Fibroblast of lung (primary cell): Measurements from ENCODE around the gene SIGLEC10. TPM values are rescaled to one million over a fixed set of nuclear protein-coding genes. Genes with fewer than 3 reads are reported as not detected.

Experiments
- DNase-seq, 2 donors: peaks; one replicate each; pipeline versions ENCODE4 v3.0.0 to v3.0.0-alpha.2; 2010; ENCODE audit warnings: low read depth in 2 of 2
- H2AFZ ChIP-seq: 2 replicates; pipeline ENCODE4 v1.5.1; 2012; ENCODE audit warnings: low read length, control low read depth, inconsistent platforms
- H3K27ac ChIP-seq: 2 replicates; pipeline ENCODE4 v1.5.1; 2011; ENCODE audit warnings: low read length, control low read depth; ENCODE audit not compliant: insufficient read depth
- H3K27me3 ChIP-seq: 2 replicates; pipeline ENCODE4 v1.5.1; 2011; ENCODE audit warnings: mild to moderate bottlenecking, low read length; ENCODE audit not compliant: control insufficient read depth, insufficient read depth
- H3K36me3 ChIP-seq: 2 replicates; pipeline ENCODE4 v1.5.1; 2011; ENCODE audit warnings: low read length; ENCODE audit not compliant: control insufficient read depth, insufficient read depth
- H3K4me1 ChIP-seq: 2 replicates; pipeline ENCODE4 v1.5.1; 2011; ENCODE audit warnings: low read length; ENCODE audit not compliant: control insufficient read depth, insufficient read depth; ENCODE audit errors: extremely low read depth
- H3K4me2 ChIP-seq: 2 replicates; pipeline ENCODE4 v1.5.1; 2011; ENCODE audit warnings: low read length, control low read depth; ENCODE audit not compliant: insufficient read depth; ENCODE audit errors: extremely low read depth
- H3K4me3 ChIP-seq, 4 experiments: fragments of 200-600 bp in 1 of 4; sonication (generic) in 1 of 4; replicated peaks in 1 of 4; 2 replicates each; pipeline ENCODE4 v1.5.1; 2011 to 2016; ENCODE audit warnings: low read length in 4 of 4, low read depth in 3 of 4, mild to moderate bottlenecking in 3 of 4, control low read depth in 2 of 4, inconsistent platforms in 1 of 4, mixed read lengths in 1 of 4; ENCODE audit not compliant: insufficient read depth in 1 of 4; ENCODE audit errors: control extremely low read depth in 1 of 4
- H3K79me2 ChIP-seq: 2 replicates; pipeline ENCODE4 v1.5.1; 2012; ENCODE audit warnings: mild to moderate bottlenecking, low read length, inconsistent platforms; ENCODE audit not compliant: control insufficient read depth, insufficient read depth
- H3K9ac ChIP-seq: 2 replicates; pipeline ENCODE4 v1.5.1; 2011; ENCODE audit warnings: mild to moderate bottlenecking, low read length, control low read depth; ENCODE audit not compliant: insufficient read depth
- H3K9me3 ChIP-seq: 2 replicates; pipeline ENCODE4 v1.5.1; 2012; ENCODE audit warnings: low read depth, low read length; ENCODE audit not compliant: control insufficient read depth, insufficient read depth
- H4K20me1 ChIP-seq: 2 replicates; pipeline ENCODE4 v1.5.1; 2011; ENCODE audit warnings: low read length; ENCODE audit not compliant: control insufficient read depth, insufficient read depth; ENCODE audit errors: extremely low read depth
- EZH2 ChIP-seq: IDR thresholded peaks from 2 replicates; pipeline ENCODE4 v1.5.1; 2012; ENCODE audit warnings: low read length, control low read depth, mild to moderate bottlenecking; ENCODE audit errors: missing control alignments
- polyA plus RNA-seq, 2 donors: library from polyadenylated mRNA; depleted of rRNA in 1 of 2; stranded (reverse) in 1 of 2; unstranded in 1 of 2; fragments of >200 nt; gene quantifications; 2 replicates each; pipeline ENCODE4 v1.2.1, GENCODE V29; 2011 to 2012; ENCODE audit warnings: missing spikeins in 1 of 2
- total RNA-seq: library from RNA; depleted of rRNA; stranded (reverse); fragments of >200 nt; gene quantifications from 2 replicates; pipeline ENCODE4 v1.2.1, GENCODE V29; 2014
- TF ChIP-seq, protein P1 (sequence below), 2 donors: IDR thresholded peaks in 1 of 2; conservative IDR thresholded peaks in 1 of 2; 1 replicate in 1 of 2; 2 replicates in 1 of 2; pipeline ENCODE4 v1.5.1; 2011 to 2012; ENCODE audit warnings: low read length in 2 of 2, control low read depth in 1 of 2, inconsistent platforms in 1 of 2, low read depth in 1 of 2, mild to moderate bottlenecking in 1 of 2

SIGLEC10 gene
- total and polyA plus RNA-seq, 2 donors (not counting 1 experiment from before 2014, with no cell fraction given) = not detected

DNA sequence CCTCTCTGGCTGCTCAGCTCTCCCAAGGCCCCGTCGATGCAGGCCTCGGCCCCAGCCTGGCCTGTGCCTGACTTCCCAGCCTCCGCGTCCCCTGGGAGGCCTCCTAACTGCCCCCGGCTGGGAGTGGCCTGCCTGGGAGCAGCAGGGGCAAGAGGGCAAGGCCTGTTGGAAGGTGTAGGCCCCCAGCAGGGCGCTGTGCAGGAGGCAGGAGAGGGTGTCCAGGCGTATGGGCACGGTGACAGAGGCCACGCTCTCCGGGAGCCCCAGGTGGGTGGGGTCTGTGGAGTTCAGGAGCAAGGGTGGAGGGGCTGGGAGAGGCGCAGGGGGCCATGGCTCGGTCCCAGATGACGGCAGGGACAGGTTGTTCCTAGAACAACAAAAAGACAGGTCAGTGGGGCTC lies 28.3 kb downstream of the SIGLEC10 start:
- Histone ChIP-seq H3K9me3 (no peaks in the 10 kb centered on the region), H2AFZ (no peak overlapping the region), H3K36me3 (no peaks in the 10 kb centered on the region), H3K4me2 (no peak overlapping the region), H3K9ac (no peak overlapping the region), H3K27ac (no peak overlapping the region), H4K20me1 (no peaks in the 10 kb centered on the region), H3K79me2 (no peaks in the 10 kb centered on the region), H3K27me3 (no peaks in the 10 kb centered on the region), H3K4me1 (no peaks in the 10 kb centered on the region), H3K4me3 (no peak overlapping the region)
- no peak for TF ChIP-seq EZH2
- TF ChIP-seq, protein P1, sequence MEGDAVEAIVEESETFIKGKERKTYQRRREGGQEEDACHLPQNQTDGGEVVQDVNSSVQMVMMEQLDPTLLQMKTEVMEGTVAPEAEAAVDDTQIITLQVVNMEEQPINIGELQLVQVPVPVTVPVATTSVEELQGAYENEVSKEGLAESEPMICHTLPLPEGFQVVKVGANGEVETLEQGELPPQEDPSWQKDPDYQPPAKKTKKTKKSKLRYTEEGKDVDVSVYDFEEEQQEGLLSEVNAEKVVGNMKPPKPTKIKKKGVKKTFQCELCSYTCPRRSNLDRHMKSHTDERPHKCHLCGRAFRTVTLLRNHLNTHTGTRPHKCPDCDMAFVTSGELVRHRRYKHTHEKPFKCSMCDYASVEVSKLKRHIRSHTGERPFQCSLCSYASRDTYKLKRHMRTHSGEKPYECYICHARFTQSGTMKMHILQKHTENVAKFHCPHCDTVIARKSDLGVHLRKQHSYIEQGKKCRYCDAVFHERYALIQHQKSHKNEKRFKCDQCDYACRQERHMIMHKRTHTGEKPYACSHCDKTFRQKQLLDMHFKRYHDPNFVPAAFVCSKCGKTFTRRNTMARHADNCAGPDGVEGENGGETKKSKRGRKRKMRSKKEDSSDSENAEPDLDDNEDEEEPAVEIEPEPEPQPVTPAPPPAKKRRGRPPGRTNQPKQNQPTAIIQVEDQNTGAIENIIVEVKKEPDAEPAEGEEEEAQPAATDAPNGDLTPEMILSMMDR (conservative IDR thresholded peaks at IDR 0.05 in 1 of 2, IDR thresholded peaks at IDR 0.05 in 1 of 2; ENCODE audit: low read depth in 1 of 2, low read length in 2 of 2) = no peak
- DNase-seq = no peak

DNA sequence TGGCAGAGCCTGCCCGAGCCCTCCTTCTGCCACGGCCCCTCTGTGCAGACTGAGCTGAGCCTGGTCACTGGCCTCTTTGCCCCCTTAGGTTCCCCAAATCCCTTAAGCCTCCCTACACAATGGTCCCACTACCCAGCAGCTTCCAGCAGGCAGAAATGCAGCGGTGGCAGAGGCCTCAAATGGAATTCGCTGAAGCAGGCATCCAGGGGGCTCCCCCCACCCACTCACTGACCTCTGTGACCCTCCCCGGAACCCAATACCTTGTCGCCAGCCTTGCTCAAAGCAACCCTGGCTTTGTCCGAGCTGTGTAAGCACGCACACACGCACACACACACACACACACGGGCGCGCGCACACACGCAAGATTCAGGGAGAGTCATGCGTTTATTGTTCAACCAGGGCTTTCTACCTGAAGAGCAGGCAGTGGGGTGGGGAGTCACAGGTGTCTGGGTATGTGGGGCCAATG lies 29.5 kb downstream of the SIGLEC10 start, which contains the start of gene LIM2:
TSS of gene LIM2 (minus strand) at position 51 of the 466 bp plus-strand sequence. CDS start 531 bp downstream, outside the sequence.
- no peak for DNase-seq
- no peaks in the 10 kb centered on the region for H3K27me3 ChIP-seq
- TF ChIP-seq, protein P1 (conservative IDR thresholded peaks at IDR 0.05 in 1 of 2, IDR thresholded peaks at IDR 0.05 in 1 of 2; ENCODE audit: low read depth in 1 of 2, low read length in 2 of 2) = no peak
- TF ChIP-seq EZH2 = no peak
- no peak within 1 kb of the TSS for H2AFZ ChIP-seq
- H3K4me2 ChIP-seq = no peak within 1 kb of the TSS
- H4K20me1 ChIP-seq = no peaks in the 10 kb centered on the region
- H3K36me3 ChIP-seq = no peaks in the 10 kb centered on the region
- H3K79me2 ChIP-seq = no peaks in the 10 kb centered on the region
- H3K4me1 ChIP-seq = no peaks in the 10 kb centered on the region
- no peak within 1 kb of the TSS for H3K27ac ChIP-seq
- no peaks in the 10 kb centered on the region for H3K9me3 ChIP-seq
- no peak within 1 kb of the TSS for H3K9ac ChIP-seq
- no peak within 1 kb of the TSS for H3K4me3 ChIP-seq

DNA sequence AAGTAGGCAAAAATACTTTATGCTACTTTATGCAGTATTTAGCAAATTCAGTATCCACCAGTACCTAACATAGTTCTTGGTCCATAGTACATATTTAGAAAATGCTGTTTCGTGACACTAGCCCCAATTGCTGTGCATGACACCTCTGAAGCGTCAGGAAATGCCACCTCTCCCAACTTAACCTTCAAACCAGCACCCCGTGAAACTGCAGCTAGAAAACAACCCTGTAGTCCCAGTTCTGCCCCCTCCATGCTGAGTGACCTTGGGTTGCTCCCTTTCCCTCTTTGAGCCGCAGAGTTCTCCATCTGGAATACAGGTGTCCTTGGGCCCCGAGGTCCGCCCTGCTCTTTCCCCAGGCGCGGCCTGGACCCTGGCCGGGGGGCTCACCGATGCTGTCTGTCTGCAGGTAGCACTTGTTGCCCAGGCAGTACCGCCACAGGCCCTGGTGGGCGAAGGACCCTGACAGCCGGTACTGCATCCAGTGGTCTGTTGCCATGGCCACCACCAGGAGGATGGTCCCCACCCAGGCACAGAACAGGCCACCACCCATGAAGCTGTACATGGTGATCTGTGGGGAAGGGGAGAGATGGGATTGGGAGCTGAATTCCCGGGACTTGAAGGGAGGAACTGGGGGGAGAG lies 30.4 kb downstream of the SIGLEC10 start:
- Histone ChIP-seq H3K27me3 (no peaks in the 10 kb centered on the region), H3K9ac (no peak overlapping the region), H3K79me2 (no peaks in the 10 kb centered on the region), H3K27ac (no peak overlapping the region), H3K4me1 (no peaks in the 10 kb centered on the region), H3K9me3 (no peaks in the 10 kb centered on the region), H2AFZ (no peak overlapping the region), H3K4me3 (no peak overlapping the region), H4K20me1 (no peaks in the 10 kb centered on the region), H3K36me3 (no peaks in the 10 kb centered on the region), H3K4me2 (no peak overlapping the region)
- TF ChIP-seq, protein P1 (conservative IDR thresholded peaks at IDR 0.05 in 1 of 2, IDR thresholded peaks at IDR 0.05 in 1 of 2; ENCODE audit: low read depth in 1 of 2, low read length in 2 of 2) = no peak
- TF ChIP-seq EZH2 = no peak
- no peak for DNase-seq
